Fibroblast of villous mesenchyme (primary cell): Measurements from ENCODE around the gene FIGLA. TPM values are rescaled to one million over a fixed set of nuclear protein-coding genes. Genes with fewer than 3 reads are reported as not detected.

Experiments
- DNase-seq: peaks from one replicate; pipeline ENCODE4 v3.0.0-alpha.2; 2010; ENCODE audit warnings: low read depth
- H3K4me3 ChIP-seq: 2 replicates; pipeline ENCODE4 v1.5.1; 2011; ENCODE audit warnings: low read depth, mild to moderate bottlenecking, low read length
- CTCF ChIP-seq: IDR thresholded peaks from 2 replicates; pipeline ENCODE4 v1.5.1; 2012; ENCODE audit warnings: low read depth, mild to moderate bottlenecking, low read length; ENCODE audit not compliant: insufficient read depth
- total RNA-seq: library from RNA; depleted of rRNA; stranded (reverse); fragments of >200 nt; gene quantifications from 2 replicates; pipeline ENCODE4 v1.2.3, GENCODE V29; 2012

Gene FIGLA
- total RNA-seq, 1 donor = not detected

GRCh38 chr2:70748002-70748784 lies 42.2 kb downstream of the FIGLA start:
- no peak for DNase-seq
- no peak for TF ChIP-seq CTCF
- H3K4me3 ChIP-seq = no peak overlapping the region

- no peak for TF ChIP-seq CTCF
- H3K4me3 ChIP-seq = no peak overlapping the region
- DNase-seq = no peak
Measured at GRCh38 chr2:70747284-70747683, 43.2 kb downstream of the FIGLA start.

- TF ChIP-seq CTCF = no peak
- no peak for DNase-seq
- no peak overlapping the region for H3K4me3 ChIP-seq
Measured at GRCh38 chr2:70746094-70746974, 44.1 kb downstream of the FIGLA start.

- DNase-seq = no peak
- H3K4me3 ChIP-seq = no peak overlapping the region
- no peak for TF ChIP-seq CTCF
Measured at GRCh38 chr2:70745276-70745825, 45.1 kb downstream of the FIGLA start.

- TF ChIP-seq CTCF = no peak
- no peak for DNase-seq
Measured at GRCh38 chr2:70744397-70744796, 46.0 kb downstream of the FIGLA start.

GRCh38 chr2:70743677-70744076 lies 46.8 kb downstream of the FIGLA start:
- H3K4me3 ChIP-seq = no peak overlapping the region
- no peak for DNase-seq
- no peak for TF ChIP-seq CTCF

More at GRCh38 chr2:70744397-70744796, 46.0 kb downstream of the FIGLA start:
- H3K4me3 ChIP-seq = no peak overlapping the region
